Uterus (tissue), 2 donors: ENCODE measurements around the gene SOX2.

Experiments
- CTCF ChIP-seq, 4 experiments: fragments of 200-600 bp in 2 of 4; fragments of 450-650 bp in 2 of 4; sonication (generic) in 2 of 4; IDR thresholded peaks; one replicate each; pipeline ENCODE4 v1.5.1; 2016 to 2019; ENCODE audit warnings: antibody characterized with exemption in 4 of 4, mild to moderate bottlenecking in 2 of 4, moderate library complexity in 1 of 4
- POLR2A ChIP-seq, 2 donors: fragments of 450-650 bp; IDR thresholded peaks; one replicate each; pipeline ENCODE4 v1.6.1; 2016; ENCODE audit warnings: antibody characterized with exemption in 2 of 2, mild to moderate bottlenecking in 1 of 2, moderate library complexity in 1 of 2

GRCh38 chr3:181703601-181704420, 7.9 kb upstream of the SOX2 start:
- TF ChIP-seq POLR2A (IDR thresholded peaks at IDR 0.05) (no peak), CTCF (IDR thresholded peaks at IDR 0.05) (no peak)
